T-helper 1 cell (primary cell): ENCODE data around the gene SLC9A5.

Experiments
- DNase-seq, 5 donors: peaks; one replicate each; pipeline ENCODE4 v3.0.0-alpha.2; 2012 to 2020

Gene SLC9A5

GRCh38 chr16:67281536-67282446, 33.0 kb downstream of the SLC9A5 start:
- DNase-seq = no peak

GRCh38 chr16:67282447-67282805, 33.6 kb downstream of the SLC9A5 start:
- no peak for DNase-seq

DNA sequence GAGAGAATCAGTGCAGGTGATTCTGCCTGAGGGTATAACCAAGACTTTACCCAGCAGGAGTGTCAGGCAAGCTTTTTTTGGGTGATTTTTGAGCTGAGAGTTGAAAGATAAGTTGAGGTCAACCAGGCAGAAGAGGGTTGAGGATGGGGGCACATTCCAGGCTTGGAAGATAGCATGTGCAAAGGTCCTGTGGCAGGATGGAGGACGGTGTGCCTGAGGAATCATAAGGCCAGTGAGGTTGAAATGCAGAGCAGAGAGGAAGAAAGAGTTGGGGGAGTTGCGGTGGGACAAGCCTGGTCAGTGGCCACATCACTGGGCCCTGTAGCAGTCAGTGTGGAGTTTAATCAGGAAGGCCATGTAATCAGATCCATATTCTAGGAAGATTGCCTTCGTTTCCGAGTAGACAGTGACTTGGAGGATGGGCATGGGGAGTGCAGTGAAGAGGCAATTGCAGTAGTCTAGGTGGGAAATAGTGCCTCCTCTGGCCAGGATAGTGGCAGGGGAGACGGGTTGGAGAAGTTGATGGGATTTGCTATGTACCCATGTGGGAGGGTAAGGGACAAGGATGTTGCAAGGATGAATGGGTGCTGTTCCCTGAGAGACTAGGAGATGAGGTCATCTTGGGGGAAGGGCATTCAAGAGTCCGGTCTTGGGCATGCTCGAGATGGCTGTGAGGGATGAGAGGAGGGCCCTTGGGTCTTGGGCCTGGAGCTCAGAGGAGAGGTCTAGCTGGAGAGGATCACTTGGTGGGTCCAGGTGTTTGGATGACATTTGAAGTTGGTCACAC, 34.5 kb downstream of the SLC9A5 start:
- no peak for DNase-seq

DNA sequence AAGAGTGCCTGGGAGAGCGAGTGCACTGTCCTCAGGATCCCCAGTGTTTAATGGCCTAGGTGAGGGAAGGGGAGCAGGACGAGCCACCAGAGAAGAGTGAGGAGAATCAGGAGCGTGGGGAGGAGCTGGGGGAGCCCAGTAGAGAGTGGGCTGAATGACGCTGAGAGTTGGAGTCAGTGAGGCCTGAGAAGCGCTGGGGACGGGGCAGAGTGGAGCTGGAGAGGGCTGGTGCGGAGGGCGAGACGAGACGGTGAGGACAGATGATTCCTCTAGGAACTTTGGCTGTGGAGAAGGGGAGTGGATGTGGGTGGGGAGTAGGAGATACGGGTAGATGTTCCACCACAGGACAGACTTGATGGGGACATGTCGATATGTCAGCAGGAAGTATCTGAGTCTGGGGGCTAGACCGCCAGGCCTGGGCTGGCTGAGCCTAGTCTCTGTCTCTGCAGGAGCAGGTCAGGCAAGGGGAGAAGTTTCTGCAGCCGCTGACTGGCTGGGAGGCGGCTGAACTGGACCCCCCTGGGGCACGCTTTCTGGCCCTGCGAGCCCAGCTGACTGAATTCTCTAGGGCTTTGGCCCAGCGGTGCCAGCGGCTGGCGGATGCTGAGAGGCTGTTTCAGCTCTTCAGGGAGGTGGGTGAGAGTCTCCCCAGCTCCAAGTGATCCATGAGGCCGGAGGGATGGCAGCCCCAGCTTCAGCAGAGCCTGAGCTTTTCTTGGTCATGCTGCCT, 35.2 kb downstream of the SLC9A5 start:
- DNase-seq = no peak

GRCh38 chr16:67284699-67285646, 36.2 kb downstream of the SLC9A5 start:
- DNase-seq = no peak

GRCh38 chr16:67286441-67287235, 37.9 kb downstream of the SLC9A5 start:
- no peak for DNase-seq

- no peak for DNase-seq
Observed at GRCh38 chr16:67287960-67288359, 39.2 kb downstream of the SLC9A5 start.

DNA sequence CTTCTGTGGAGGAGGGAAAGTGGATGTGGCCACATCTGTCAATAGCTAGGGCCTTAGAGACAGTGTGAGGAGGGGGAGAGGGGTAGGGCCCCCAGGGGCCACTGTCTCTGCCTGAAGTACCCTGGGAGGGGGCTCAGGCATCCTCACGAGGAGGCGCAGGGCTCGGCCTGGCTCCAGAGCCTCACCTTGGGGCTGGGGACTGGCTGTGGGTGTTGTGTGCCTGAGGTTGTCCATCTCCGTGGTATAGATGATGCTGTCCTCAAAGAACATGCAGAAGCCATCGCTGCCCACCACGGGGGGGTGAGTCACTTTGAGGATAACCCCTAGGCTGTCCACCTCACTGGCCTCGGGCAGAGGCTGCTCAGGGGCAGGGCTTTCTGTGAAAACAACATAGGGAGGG, 42.7 kb downstream of the SLC9A5 start:
- DNase-seq = no peak

DNA sequence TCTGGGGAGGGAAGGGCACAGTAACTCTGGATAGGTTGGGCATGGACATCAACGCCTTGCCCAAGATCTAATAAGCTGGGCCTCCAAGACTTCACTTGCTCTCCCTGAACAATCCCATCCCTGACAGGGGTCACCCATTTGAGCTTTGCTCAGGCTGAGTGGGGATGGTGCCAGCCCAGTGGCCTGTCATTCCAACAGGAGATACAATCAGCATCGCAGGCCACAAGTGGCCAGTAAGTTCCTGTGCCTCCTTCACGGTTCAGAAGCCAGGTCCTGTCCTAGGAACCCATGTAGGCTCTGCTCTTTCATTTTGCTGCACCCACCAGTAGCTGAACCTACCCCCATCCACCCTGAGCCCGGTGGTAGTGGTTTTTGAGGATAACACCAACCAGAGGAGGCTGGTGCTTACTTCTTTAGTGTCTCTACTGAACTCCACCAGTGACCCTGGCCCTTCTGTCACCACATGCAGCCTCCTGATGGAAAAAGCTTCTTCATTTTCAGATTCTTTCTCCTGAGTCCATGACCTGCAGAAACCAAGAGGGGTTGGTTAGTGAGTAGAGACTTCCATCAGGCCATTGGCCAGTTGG, 45.5 kb downstream of the SLC9A5 start:
- DNase-seq = no peak

DNA sequence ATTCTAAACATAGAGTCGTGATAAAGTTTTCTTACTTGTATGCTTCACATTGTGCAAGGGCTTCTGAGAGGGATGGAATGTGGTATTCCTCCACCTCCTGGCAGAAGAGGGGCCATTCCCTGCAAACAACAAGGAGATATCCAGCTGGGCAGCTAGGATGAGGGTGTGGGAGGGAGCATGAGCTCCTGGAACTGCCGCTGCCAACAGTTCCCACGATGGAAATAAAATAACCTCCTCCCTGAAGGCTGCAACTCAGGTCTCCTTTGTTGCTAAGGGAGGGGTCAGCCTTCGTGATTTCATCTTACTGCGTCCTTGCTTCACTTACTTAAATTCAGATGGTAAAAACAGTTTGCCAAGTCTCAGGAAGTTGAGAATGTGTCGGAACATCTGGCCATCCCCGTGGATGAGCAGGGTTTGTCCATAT, 46.2 kb downstream of the SLC9A5 start:
- no peak for DNase-seq

DNA sequence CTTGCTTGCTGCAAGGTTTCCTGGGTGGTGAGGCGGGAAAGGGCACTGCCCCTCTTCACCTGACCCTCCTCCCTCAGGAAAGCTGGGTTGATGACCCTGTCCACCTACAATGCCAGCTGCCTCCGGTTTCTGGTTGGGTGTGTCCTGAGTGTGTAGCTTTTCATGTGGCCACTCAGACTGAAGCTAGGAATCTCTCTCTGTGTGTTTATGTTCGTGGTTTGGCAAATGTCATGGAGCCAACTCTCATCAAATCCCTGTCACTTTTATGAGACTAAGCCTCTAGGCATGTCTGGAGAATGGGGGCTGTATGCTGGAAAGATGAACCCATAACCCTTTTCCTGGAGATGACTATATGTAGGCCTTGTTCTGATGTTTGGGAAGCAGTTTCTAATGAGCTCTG, 47.6 kb downstream of the SLC9A5 start:
- DNase-seq = no peak

- no peak for DNase-seq
Observed at GRCh38 chr16:67298277-67298676, 49.5 kb downstream of the SLC9A5 start.

GRCh38 chr16:67299269-67299668, 50.5 kb downstream of the SLC9A5 start:
- no peak for DNase-seq

DNA sequence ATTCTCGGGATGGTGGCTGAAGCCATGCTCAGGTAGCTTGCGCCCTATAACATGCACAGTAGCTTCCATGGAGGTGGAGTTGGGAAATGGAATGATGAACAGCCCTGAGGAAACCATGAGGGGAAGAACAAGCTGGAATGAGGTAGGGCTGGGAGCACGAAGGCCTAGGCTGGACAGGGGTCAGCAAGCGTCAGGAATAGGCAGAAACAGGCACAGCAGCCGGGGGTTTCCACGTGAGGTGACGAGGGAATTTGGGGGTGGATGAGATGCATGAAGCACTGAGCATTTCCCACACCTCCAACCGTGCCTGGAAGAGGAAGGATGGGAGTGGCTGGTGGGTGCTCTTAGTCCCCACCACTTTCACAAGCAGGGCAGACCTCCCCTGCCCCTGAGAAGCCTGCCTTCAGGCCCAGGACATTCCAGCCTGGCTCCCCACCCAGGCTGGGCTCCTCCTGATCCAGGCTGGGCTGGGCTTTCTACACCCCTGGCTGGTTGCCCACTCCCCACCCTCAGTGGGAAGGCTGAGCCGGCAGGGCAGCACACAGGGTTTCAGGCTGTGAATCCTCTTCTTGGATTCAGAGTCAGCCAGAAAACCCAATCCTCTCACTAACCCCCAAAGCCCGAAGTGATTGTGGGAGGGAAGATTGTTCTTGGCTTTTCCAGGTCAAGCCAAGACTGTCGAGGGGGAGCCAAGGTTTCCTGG, 52.5 kb downstream of the SLC9A5 start:
- DNase-seq = no peak

- no peak for DNase-seq
Observed at GRCh38 chr16:67302076-67302475, 53.3 kb downstream of the SLC9A5 start.

- no peak for DNase-seq
Observed at GRCh38 chr16:67302970-67303369, 54.2 kb downstream of the SLC9A5 start.

DNA sequence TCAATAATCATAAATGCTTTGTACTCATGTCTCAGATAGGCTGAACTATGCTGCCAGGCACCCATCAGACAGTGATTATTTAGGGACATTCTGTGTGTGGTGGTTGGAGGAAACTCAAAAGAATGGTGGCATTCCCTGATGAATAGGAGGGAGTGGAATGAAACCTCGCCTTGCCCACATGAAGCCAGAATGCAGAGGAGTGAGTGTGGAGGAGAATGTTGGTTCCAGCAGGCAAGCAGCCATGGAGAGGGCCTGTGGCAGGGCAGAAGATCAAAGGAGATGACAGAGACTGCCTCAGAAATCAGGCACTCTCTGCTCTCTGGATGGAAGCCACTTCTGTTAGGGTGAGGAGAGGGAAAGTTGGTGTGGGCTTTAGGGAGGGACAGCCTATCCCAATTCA, 55.2 kb downstream of the SLC9A5 start:
- DNase-seq = no peak

DNA sequence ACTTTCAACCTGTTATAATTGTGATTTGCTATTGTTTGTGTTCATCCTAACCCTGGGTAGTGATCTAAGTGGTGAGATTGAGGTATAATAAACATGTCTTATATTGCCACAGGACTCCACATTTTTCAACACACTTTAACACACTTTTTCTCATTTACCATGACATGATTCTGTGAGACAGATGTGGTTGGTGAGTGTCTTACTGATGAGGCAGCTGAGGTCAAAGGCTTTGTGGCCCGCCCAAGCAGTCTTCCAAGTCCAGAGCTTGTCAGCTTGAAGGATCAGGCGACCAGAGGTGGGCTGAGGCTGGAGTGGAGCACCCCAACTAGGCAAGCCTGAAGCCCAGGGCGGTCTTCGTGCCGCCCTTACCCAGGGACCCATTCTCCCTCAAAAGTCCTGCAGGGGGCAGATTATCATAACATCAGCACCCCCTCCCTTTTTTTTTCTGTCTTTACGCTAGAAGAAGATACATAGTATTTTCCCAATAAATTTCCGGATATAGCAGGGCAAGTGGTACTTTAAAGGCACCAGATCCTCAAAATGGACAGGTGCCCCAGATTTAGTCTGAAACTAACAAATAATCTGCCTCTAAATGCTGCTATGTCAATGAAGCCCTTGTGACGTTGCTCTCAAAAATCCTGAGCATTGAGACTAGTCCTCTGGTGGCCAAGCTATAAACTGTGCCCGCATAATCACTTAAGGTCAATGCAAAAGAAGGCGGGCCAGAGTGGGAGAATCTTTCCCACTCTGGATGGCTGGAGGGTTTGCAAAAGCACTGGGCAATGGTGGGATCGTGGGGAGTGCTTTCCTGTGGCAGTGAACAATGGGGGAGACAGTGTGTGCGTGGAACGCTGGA, 56.7 kb downstream of the SLC9A5 start:
- DNase-seq = no peak

DNA sequence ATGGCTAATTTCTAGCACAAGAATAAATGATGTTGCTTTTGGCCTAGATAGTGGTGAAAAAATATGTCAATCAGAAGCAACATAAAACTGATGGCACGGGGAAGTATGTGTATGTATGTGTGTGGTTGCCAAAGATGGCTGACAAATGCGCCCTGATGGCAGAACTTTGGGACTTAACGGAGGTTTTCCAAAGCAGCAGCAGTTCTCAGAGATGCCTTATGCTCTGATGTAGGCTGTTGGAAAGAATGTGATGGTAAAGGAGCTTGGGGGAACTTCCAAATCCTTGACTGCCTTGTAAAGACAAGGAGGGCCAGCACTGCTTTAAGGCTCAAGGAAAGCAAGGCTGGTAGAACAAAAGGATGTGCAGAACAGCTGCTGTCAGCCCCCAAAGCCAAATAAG, 61.8 kb downstream of the SLC9A5 start:
- no peak for DNase-seq
